HG02840 (cell line): ENCODE results near the gene UNC5B.

Experiments used
- ATAC-seq: cut with Tn5 transposase; IDR thresholded peaks from one replicate; pipeline ENCODE4 v1.9.1; 2021; ENCODE audit warnings: mild to moderate bottlenecking, moderate library complexity, moderate number of reproducible peaks; ENCODE audit not compliant: unreplicated experiment, low FRiP score

Gene UNC5B

GRCh38 chr10:71351628-71352319 lies 139.4 kb downstream of the UNC5B start:
- no peak for ATAC-seq
